B cell (primary cell): ENCODE data around the gene TLE6. TPM values are rescaled to one million over a fixed set of nuclear protein-coding genes. Genes with fewer than 3 reads are reported as not detected.

ENCODE experiments used
- ATAC-seq: fragments of 200-7000 bp; cut with Tn5 transposase; one replicate; pipeline ENCODE4 v1.10.0; 2021; ENCODE audit warnings: low read depth, mild to moderate bottlenecking, moderate number of reproducible peaks, moderate library complexity
- CTCF ChIA-PET: fragments of 350-600 bp; sonication (Branson Sonifier 250); formaldehyde crosslinking; loops from one replicate; lab custom pipeline; 2021; ENCODE audit warnings: antibody characterized with exemption, inconsistent platforms; lab: Charles Lee
- POLR2A ChIA-PET: fragments of 350-600 bp; sonication (Branson Sonifier 250); formaldehyde crosslinking; loops from one replicate; lab custom pipeline; 2021; ENCODE audit warnings: antibody characterized with exemption; lab: Charles Lee
- DNase-seq: peaks from one replicate; pipeline ENCODE4 v3.0.0; 2013
- H2AFZ ChIP-seq: 2 replicates; pipeline ENCODE4 v1.6.1; 2012; ENCODE audit warnings: mild to moderate bottlenecking, low read depth, low read length; ENCODE audit not compliant: insufficient read depth, poor library complexity, severe bottlenecking
- H3K27ac ChIP-seq, 2 donors: 1 replicate in 1 of 2; 2 replicates in 1 of 2; pipeline ENCODE4 v1.5.1; 2012 to 2013; ENCODE audit warnings: low read length in 2 of 2, mild to moderate bottlenecking in 2 of 2, moderate library complexity in 1 of 2
- H3K27me3 ChIP-seq, 4 experiments: fragments of 200-600 bp in 1 of 4; sonication (generic) in 1 of 4; replicated peaks in 1 of 4; 1 replicate in 2 of 4; 2 replicates in 2 of 4; pipeline versions ENCODE4 v1.6.1 to v1.7.0; 2013 to 2016; ENCODE audit warnings: low read length in 3 of 4, mild to moderate bottlenecking in 2 of 4, mixed read lengths in 1 of 4, moderate library complexity in 1 of 4; ENCODE audit not compliant: insufficient read depth in 4 of 4, control insufficient read depth in 3 of 4; ENCODE audit errors: control extremely low read depth in 1 of 4
- H3K36me3 ChIP-seq, 2 experiments: replicated peaks in 1 of 2; 1 replicate in 1 of 2; 2 replicates in 1 of 2; pipeline versions ENCODE4 v1.6.1 to v1.7.1; 2013; ENCODE audit warnings: low read length in 1 of 2; ENCODE audit not compliant: insufficient read depth in 2 of 2, control insufficient read depth in 1 of 2; ENCODE audit errors: control extremely low read depth in 1 of 2, extremely low read depth in 1 of 2
- H3K4me1 ChIP-seq, 2 donors: fragments of 200-600 bp in 1 of 2; sonication (generic) in 1 of 2; 1 replicate in 1 of 2; 2 replicates in 1 of 2; pipeline versions ENCODE4 v1.5.1 to v1.6.1; 2013 to 2017; ENCODE audit warnings: low read length in 2 of 2; ENCODE audit not compliant: control insufficient read depth in 2 of 2, insufficient read depth in 2 of 2
- H3K4me2 ChIP-seq: replicated peaks from 2 replicates; pipeline ENCODE3; 2012; ENCODE audit warnings: mild to moderate bottlenecking, low read depth, low read length; ENCODE audit not compliant: poor library complexity, severe bottlenecking
- H3K4me3 ChIP-seq, 5 experiments: fragments of 200-600 bp in 1 of 5; sonication (generic) in 1 of 5; 1 replicate in 3 of 5; 2 replicates in 2 of 5; pipeline versions ENCODE4 v1.5.1 to v1.7.0; 2011 to 2016; ENCODE audit warnings: low read length in 4 of 5, mild to moderate bottlenecking in 4 of 5, low read depth in 2 of 5, control low read depth in 1 of 5, moderate library complexity in 1 of 5; ENCODE audit not compliant: insufficient read depth in 1 of 5; ENCODE audit errors: control extremely low read depth in 1 of 5, extremely low read depth in 1 of 5
- H3K79me2 ChIP-seq: fragments of 200-600 bp; sonication (generic); one replicate; pipeline ENCODE4 v1.6.0; 2016; ENCODE audit warnings: low read length; ENCODE audit not compliant: control insufficient read depth, insufficient read depth
- H3K9ac ChIP-seq: fragments of 200-600 bp; sonication (generic); 2 replicates; pipeline ENCODE4 v1.6.1; 2017; ENCODE audit warnings: mild to moderate bottlenecking, low read length, moderate library complexity
- H3K9me3 ChIP-seq, 3 donors: one replicate each; pipeline versions ENCODE4 v1.6.1 to v1.7.1; 2013; ENCODE audit warnings: low read length in 2 of 3; ENCODE audit not compliant: control insufficient read depth in 2 of 3, insufficient read depth in 1 of 3; ENCODE audit errors: control extremely low read depth in 1 of 3
- H4K20me1 ChIP-seq: 2 replicates; pipeline ENCODE4 v1.6.0; 2012; ENCODE audit warnings: mild to moderate bottlenecking, low read length; ENCODE audit not compliant: insufficient read depth, control insufficient read depth, poor library complexity, severe bottlenecking
- H3K27ac Mint-ChIP-seq: one replicate; pipeline ENCODE4 v1.8.0; 2021; ENCODE audit warnings: mixed read lengths
- H3K27me3 Mint-ChIP-seq: one replicate; pipeline ENCODE4 v1.8.0; 2021; ENCODE audit warnings: mixed read lengths
- H3K4me1 Mint-ChIP-seq: one replicate; pipeline ENCODE4 v1.8.0; 2021; ENCODE audit warnings: mixed read lengths
- H3K4me3 Mint-ChIP-seq: one replicate; pipeline ENCODE4 v1.8.0; 2021; ENCODE audit warnings: mixed read lengths
- H3K9me3 Mint-ChIP-seq: one replicate; pipeline ENCODE4 v1.8.0; 2022; ENCODE audit warnings: mixed read lengths; ENCODE audit not compliant: insufficient read depth
- EZH2 ChIP-seq: IDR thresholded peaks from 2 replicates; pipeline ENCODE4 v1.6.1; 2012; ENCODE audit warnings: borderline replicate concordance, low read depth, mild to moderate bottlenecking, moderate library complexity, low read length; ENCODE audit not compliant: insufficient read depth, poor library complexity, severe bottlenecking
- WGBS: methylation state at CpG from one replicate; pipeline ENCODE4 v1.1.5; 2013; ENCODE audit warnings: missing lambda C conversion rate; ENCODE audit not compliant: insufficient coverage; 5-methylcytosine and 5-hydroxymethylcytosine counted together
- intact Hi-C: fragments of 100-400 bp; cut with micrococcal nuclease; formaldehyde crosslinking; loops from one replicate; pipeline ENCODE4 v1.10.0; 2022
- polyA plus RNA-seq: library from polyadenylated mRNA; depleted of rRNA; stranded (reverse); fragments of >200 nt; gene quantifications from 2 replicates; pipeline ENCODE4 v1.2.3, GENCODE V29; 2012
- total RNA-seq, 2 donors: library from RNA; stranded (reverse); fragments of 120-200 nt in 1 of 2; gene quantifications; 1 replicate in 1 of 2; 2 replicates in 1 of 2; pipeline versions ENCODE4 v1.2.3 to v1.2.4, GENCODE V29; 2013 to 2022
- TF ChIP-seq, protein P1 (sequence below): fragments of 200-600 bp; IDR thresholded peaks from one replicate; pipeline ENCODE4 v1.8.0; 2022; ENCODE audit warnings: antibody characterized with exemption, mild to moderate bottlenecking

The TLE6 gene
- total and polyA plus RNA-seq, 2 donors (not counting 1 experiment from before 2014, with no cell fraction given): 1.5 to 3.0 TPM

DNA sequence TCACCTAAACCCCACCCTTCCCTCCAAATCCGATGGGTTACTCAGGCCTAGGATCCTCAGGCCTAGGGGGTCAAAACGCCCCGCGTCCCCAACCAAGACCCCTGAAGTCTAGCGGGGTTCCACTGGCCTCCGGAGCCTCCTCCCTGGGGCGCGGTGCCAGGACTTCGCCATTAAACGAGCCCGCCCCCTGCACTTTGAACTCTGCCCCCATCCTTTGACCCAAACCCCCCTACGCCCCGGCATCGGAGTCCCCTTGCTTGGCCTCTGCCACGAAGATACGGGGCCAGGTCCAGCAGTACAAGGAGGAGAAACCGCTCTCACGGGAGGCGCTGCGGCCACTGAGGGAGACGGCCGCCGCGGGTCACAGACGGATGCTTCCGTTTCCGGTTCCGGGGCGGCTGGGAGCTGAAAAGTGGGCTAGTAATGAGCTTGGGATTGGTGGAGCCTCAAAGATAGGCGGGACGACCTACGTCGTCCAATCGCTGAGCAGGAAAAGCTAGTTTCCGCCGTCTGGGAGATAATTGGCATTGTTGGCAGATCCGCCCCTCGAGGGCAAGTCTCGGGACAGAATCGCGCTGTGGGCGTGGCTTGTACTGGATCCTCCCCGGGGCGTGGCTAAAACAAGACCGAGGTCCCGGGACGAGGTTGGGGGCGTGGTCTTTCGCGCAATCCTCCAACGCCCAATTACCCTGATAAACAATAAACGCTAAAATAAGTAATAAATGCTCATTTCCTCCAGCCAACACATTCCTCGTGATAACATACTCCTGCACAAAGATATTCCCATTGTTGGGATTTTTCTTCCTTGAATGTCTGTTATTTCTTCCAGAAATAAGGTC is 26.9 kb upstream of the TLE6 start:
- Mint-ChIP-seq H3K4me1 (peaks cover 28% of the 10 kb centered on the region), H3K9me3 (no peaks in the 10 kb centered on the region), H3K4me3 (peak overlapping the region; percentile 94), H3K27ac (peak overlapping the region; percentile 99), H3K27me3 (no peaks in the 10 kb centered on the region)
- peak overlapping the region; percentile 92 to 98 for H3K27ac ChIP-seq
- H3K9me3 ChIP-seq: no peaks in the 10 kb centered on the region
- H3K4me1 ChIP-seq: peaks cover 8 to 21% of the 10 kb centered on the region in 2 donors
- peaks cover 0 to 2% of the 10 kb centered on the region in 2 experiments for H3K36me3 ChIP-seq
- H3K27me3 ChIP-seq: no peaks in the 10 kb centered on the region
- peaks cover 6% of the 10 kb centered on the region for H3K79me2 ChIP-seq
- no peaks in the 10 kb centered on the region for H4K20me1 ChIP-seq
- WGBS: 0% methylated on average over 49 of the region's 53 CpGs
- POLR2A ChIA-PET: interaction anchor here (0.6 to 1.9 kb wide), 11 partner anchors 9 to 256 kb away, joined by 3 to 8 read pairs (median 4); partner anchors contain the start of genes NCLN, ZNF555 and ZNF57
- CTCF ChIA-PET: interaction anchor here (0.6 to 4.9 kb wide), 38 partner anchors 9 to 812 kb away, joined by 3 to 58 read pairs (median 4); partner anchors contain the start of genes GNA11, MRPL54, TLE6 and ZNF57
- TF ChIP-seq EZH2: no peak
- TF ChIP-seq, protein P1, sequence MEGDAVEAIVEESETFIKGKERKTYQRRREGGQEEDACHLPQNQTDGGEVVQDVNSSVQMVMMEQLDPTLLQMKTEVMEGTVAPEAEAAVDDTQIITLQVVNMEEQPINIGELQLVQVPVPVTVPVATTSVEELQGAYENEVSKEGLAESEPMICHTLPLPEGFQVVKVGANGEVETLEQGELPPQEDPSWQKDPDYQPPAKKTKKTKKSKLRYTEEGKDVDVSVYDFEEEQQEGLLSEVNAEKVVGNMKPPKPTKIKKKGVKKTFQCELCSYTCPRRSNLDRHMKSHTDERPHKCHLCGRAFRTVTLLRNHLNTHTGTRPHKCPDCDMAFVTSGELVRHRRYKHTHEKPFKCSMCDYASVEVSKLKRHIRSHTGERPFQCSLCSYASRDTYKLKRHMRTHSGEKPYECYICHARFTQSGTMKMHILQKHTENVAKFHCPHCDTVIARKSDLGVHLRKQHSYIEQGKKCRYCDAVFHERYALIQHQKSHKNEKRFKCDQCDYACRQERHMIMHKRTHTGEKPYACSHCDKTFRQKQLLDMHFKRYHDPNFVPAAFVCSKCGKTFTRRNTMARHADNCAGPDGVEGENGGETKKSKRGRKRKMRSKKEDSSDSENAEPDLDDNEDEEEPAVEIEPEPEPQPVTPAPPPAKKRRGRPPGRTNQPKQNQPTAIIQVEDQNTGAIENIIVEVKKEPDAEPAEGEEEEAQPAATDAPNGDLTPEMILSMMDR: no peak
- DNase-seq (peak; percentile 100), ATAC-seq (peak; percentile 94)
- H2AFZ ChIP-seq: peak overlapping the region; percentile 78
- peak overlapping the region; percentile 81 for H3K9ac ChIP-seq
- H3K4me2 ChIP-seq: peak overlapping the region; percentile 69
- intact Hi-C loops: loop anchor here (1.0 to 2.0 kb wide), 10 partner anchors 26 to 235 kb away; partner anchors contain the start of genes GNA11, NCLN, TLE6 and ZNF555
- peak overlapping the region; percentile 73 to 91 (median 84) for H3K4me3 ChIP-seq
